Kidney tubule cell (primary cell): ENCODE results near the gene IST1.
"Not testable (repeated sequence)": the region's sequence is repeated elsewhere in the genome, so short reads cannot be mapped to it uniquely, and the experiment has no call there.

Source experiments
- DNase-seq: peaks from one replicate; pipeline ENCODE4 v3.0.0-alpha.2; 2018; ENCODE audit warnings: low spot score

The IST1 gene

GRCh38 chr16:71882505-71883167 is 12.7 kb upstream of the IST1 start:
- DNase-seq = peak; percentile 80

- DNase-seq = peak; percentile 49
Observed at GRCh38 chr16:71883168-71883848, 12.0 kb upstream of the IST1 start.

- DNase-seq = peak; percentile 66
Observed at GRCh38 chr16:71883849-71884638, 11.3 kb upstream of the IST1 start, which contains the start of gene ZNF821. TSS of gene ZNF821 (minus strand) at chr16:71884182. CDS start at chr16:71879946, 4,236 bp downstream.

DNA sequence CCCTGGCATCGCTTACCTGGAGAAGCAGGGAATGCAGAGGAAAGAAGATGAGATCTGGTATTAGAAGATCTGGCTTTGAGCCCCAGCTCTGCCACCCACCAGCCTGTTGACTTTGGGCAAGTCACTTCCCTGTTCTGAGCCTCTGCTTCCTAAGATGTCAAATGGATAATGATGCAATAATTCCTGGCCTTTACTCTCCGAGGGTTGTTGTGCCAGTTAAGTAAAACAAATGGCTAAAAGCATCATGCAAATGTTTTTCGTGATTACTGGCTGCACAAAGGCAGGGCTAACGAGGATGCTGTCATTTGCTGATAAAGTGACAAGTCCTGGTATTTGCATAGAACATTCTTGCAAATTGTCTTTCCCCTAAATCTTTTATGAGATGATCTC is 10.1 kb upstream of the IST1 start:
- DNase-seq = no peak

- no peak for DNase-seq
Observed at GRCh38 chr16:71889147-71889546, 6.2 kb upstream of the IST1 start.

DNA sequence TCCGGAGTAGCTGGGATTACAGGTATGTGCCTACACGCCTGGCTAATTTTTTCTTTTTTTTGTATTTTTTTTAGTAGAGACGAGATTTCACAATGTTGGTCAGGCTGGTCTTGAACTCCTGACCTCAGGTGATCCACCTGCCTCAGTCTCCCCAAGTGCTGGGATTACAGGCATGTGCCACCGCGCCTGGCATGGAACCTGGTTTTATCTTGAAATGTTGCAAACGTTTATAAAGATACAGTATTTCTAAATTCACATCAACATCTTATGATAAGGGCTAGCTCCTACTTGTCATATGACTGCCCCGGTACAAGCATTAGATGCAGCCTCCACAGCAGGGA is 1.5 kb upstream of the IST1 start:
- DNase-seq = no peak

DNA sequence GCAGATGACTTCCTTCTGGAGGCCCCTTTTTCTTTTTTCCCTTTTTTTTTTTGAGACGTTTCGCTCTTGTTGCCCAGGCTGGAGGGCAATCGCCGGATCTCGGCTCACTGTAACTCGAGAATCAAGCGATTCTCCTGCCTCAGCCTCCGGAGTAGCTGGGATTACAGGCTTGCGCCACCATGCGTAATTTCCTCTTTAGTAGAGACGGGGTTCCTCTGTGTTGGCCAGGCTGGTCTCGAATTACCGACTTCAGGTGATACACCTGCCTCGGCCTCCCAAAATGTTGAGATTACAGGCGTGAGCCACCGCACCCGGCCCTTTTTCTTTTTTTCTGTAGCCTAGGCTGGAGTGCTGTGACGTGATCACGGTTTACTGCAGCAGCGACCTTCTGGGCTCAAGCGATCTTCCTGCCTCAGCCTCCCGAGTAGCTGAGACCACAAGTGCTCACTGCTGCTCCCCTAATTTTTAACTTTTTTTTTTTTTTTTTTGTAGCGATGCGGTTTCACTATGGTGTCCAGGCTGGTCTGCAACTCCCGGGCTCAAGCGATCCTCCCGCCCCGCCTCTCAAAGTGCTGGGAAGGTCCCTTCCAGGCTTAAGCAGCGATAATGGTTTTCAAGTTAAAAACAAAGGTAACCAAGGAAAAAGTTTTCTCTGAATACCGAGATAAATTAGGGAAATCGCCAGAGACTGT is 956 bp upstream of the IST1 start:
- peak; percentile 63 for DNase-seq

- DNase-seq = peak; percentile 62
Observed at GRCh38 chr16:71895679-71896365, 491 bp downstream of the IST1 start.

GRCh38 chr16:71896764-71897368 is 1.5 kb downstream of the IST1 start:
- DNase-seq = no peak

- DNase-seq = no peak
Observed at GRCh38 chr16:71899171-71899570, 3.8 kb downstream of the IST1 start.

GRCh38 chr16:71902656-71903365 is 7.5 kb downstream of the IST1 start:
- no peak for DNase-seq

DNA sequence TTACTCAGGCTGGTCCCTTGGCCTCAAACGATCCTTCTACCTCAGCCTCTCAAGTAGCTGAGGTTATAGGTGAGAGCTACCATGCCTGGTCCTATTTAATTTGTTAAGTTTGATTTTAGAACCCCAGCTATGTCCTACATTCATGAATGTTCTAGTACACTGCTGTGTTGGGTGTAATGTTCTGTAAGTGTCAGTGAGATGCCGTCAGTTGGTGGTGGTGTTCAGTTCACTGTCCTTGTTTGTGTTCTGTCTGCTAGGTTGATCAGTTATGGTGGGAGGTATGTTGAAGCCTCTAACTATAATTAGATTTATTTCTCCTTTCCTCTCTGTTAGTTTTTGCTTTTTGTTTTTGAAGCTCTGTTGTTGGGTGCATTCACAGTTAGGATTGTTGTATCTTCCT is 8.3 kb downstream of the IST1 start:
- no peak for DNase-seq

DNA sequence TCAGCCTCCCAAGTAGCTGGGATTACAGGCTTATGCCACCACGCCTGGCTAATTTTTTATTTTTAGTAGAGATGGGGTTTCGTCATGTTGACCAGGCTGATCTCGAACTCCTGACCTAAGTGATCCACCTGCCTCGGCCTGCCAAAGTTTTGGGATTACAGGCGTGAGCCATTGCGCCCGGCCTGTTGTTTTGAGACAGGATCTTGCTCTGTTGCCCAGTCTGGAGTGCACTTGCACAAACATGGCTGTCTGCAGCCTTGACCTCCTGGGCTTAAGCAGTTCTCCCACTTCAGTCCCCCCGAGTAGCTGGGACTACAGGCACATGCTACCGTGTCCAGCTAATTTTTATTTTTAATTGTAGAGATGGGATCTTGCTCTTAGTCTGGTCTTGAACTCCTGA is 8.9 kb downstream of the IST1 start:
- no peak for DNase-seq

DNA sequence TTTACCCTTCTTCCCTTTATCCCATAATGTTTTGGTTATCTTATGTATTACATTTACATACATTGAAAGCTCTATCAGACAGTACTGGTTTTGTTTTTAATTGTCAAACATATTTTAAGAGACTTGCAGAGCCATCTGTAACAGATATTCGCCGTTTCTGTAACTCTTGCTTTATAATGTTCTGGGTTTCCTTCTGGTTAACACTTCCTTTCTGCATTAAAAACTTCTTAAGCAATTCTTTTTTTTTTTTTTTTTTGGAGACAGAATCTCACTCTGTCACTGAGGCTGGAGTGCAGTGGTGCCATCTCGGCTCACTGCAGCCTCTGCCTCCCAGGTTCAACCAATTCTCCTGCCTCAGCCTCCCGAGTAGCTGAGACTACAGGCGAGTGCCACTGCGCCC is 10.4 kb downstream of the IST1 start:
- not testable (repeated sequence) for DNase-seq

- DNase-seq = no peak
Observed at GRCh38 chr16:71911121-71911520, 15.8 kb downstream of the IST1 start.

DNA sequence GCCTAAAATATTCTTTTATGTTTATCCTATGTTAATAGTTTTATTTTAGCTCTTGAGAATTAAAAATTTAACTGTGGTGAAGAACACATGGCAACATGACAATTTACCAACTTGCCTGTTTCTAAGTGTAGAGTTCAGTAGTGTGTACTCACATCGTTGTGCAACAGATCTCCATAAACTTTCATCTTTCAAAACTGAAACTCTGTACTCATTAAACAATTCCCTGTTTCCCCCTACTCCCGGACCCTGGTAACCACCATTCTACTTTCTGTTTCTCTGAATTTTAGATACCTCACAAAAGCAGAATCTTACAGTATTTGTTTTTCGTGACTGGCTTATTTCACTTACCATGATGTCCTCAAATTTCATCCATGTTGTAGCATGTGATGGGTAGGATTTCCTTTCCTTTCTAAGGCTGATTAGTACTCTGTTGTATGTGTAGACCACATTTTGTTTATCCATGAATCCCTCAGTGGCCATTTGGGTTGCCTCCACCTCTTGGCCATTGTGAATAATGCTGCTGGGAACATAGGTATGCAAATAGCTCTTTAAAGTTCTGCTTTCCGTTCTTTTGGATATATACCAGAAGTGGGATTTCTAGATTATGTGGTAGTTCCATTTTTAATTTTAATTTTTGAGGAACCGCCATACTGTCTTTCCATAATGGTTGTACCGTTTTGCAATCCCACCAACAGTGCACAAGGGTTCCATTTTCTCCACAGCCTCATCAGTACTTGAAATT is 17.4 kb downstream of the IST1 start:
- no peak for DNase-seq

DNA sequence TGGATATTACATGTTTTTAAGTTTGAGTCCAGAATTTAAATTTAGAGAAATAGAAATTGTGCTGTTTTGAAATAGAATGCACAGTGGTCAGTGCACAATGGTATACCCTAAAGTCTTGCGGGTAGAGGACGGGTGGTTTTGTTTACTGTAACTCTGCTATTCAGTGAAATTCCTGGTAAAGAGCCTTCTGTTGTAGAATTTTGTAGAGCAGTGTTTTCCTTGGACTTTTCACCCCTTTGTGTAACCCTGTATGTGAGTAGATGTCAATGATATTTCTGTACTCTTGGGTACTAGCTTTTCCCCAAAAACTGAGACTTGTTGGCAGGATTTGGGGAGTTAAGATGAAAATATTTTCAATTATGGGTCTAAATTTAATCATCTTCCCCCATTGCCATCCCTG is 19.5 kb downstream of the IST1 start:
- DNase-seq = no peak

GRCh38 chr16:71915350-71915749 is 20.0 kb downstream of the IST1 start:
- DNase-seq = no peak

DNA sequence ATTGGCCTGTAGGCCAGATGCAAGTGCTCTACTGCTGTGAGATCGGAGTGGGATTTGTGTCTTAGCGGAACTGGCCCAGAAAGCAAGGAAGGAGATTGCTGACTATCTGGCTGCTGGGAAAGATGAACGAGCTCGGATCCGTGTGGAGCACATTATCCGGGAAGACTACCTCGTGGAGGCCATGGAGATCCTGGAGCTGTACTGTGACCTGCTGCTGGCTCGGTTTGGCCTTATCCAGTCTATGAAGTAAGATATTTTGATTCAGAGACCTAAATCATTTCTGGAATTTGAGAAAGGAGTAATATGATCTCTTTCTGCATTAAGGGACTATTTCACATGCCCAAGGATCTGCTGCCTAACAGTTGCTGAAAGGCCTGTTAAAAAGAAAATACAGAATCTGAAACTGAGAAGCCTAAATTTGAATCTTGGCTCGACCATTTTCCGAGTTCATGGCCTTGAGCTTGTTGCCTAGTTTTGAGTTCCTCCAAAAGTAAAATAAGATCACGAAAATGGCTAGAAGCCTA is 21.1 kb downstream of the IST1 start:
- DNase-seq = no peak

DNA sequence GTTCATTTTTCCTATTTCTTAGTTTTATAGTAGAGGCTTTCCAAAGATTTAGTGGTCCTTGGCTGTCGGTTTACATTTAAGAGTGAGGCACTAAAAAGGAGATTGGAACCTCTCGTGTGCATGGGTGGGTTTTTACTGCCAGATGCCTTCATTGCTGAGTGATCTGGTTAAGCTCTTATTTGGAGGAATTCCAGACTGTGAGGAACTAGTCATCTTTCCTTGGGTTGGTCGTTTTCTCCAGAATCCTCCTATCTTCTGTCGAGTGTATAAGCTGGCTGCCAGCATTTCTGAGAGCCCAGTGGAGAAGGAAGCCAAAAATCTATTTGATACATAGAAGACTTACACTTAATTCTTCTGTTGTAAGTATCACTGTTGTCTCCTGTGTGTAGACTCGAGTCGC is 22.6 kb downstream of the IST1 start:
- no peak for DNase-seq
